Neural cell (in vitro differentiated cells): Measurements from ENCODE around the gene FABP1. TPM values are rescaled to one million over a fixed set of nuclear protein-coding genes. Genes with fewer than 3 reads are reported as not detected.

Source experiments
- H2AFZ ChIP-seq: fragments of 200-600, 300-800 bp; sonication (generic), shearing (Covaris generic); 2 replicates; pipeline ENCODE4 v1.6.0; 2014; ENCODE audit warnings: low read depth, mild to moderate bottlenecking, antibody characterized with exemption, low read length, moderate library complexity
- H3F3A ChIP-seq: fragments of 200-600 bp; shearing (Covaris generic); 2 replicates; pipeline ENCODE4 v1.6.1; 2016; ENCODE audit warnings: mild to moderate bottlenecking, moderate library complexity, mixed read lengths, antibody characterized with exemption, low read length; ENCODE audit not compliant: insufficient read depth, poor library complexity, severe bottlenecking
- H3K27ac ChIP-seq: fragments of 200-600, 300-800 bp; sonication (generic), shearing (Covaris generic); 2 replicates; pipeline ENCODE4 v1.5.1; 2014; ENCODE audit warnings: mild to moderate bottlenecking, low read length, moderate library complexity
- H3K27me3 ChIP-seq: fragments of 300-800, 200-600 bp; sonication (generic), shearing (Covaris generic); 2 replicates; pipeline ENCODE4 v1.6.0; 2014; ENCODE audit warnings: mild to moderate bottlenecking, low read depth, low read length, moderate library complexity; ENCODE audit not compliant: insufficient read depth
- H3K36me3 ChIP-seq: fragments of 300-800, 200-600 bp; sonication (generic), shearing (Covaris generic); 2 replicates; pipeline ENCODE4 v1.5.1; 2014; ENCODE audit warnings: mild to moderate bottlenecking, antibody characterized with exemption, low read length, moderate library complexity; ENCODE audit not compliant: insufficient read depth
- H3K4me2 ChIP-seq: fragments of 300-800, 200-600 bp; sonication (generic), shearing (Covaris generic); 2 replicates; pipeline ENCODE4 v1.6.0; 2014; ENCODE audit warnings: mild to moderate bottlenecking, low read length
- H3K4me3 ChIP-seq: fragments of 300-800, 200-600 bp; sonication (generic), shearing (Covaris generic); 2 replicates; pipeline ENCODE4 v1.5.1; 2014; ENCODE audit warnings: mild to moderate bottlenecking, low read length, moderate library complexity
- H3K79me2 ChIP-seq: fragments of 200-600 bp; shearing (Covaris generic); replicated peaks from 2 replicates; pipeline ENCODE4 v1.6.0; 2014; ENCODE audit warnings: mild to moderate bottlenecking, low read length, moderate library complexity; ENCODE audit not compliant: insufficient read depth
- H3K9ac ChIP-seq: fragments of 300-800, 200-600 bp; sonication (generic), shearing (Covaris generic); 2 replicates; pipeline ENCODE4 v1.6.1; 2016; ENCODE audit warnings: mild to moderate bottlenecking, low read length, mixed read lengths
- H3K9me2 ChIP-seq: fragments of 200-600 bp; shearing (Covaris generic); 2 replicates; pipeline ENCODE4 v1.6.1; 2016; ENCODE audit warnings: mild to moderate bottlenecking, low read length, mixed read lengths; ENCODE audit not compliant: insufficient read depth
- H3K9me3 ChIP-seq: fragments of 200-600, 300-800 bp; sonication (generic), shearing (Covaris generic); 2 replicates; pipeline ENCODE4 v1.6.1; 2016; ENCODE audit warnings: mild to moderate bottlenecking, mixed run types, low read length, moderate library complexity, mixed read lengths
- H4K20me1 ChIP-seq: fragments of 200-600 bp; shearing (Covaris generic); 2 replicates; pipeline ENCODE4 v1.6.1; 2016; ENCODE audit warnings: mild to moderate bottlenecking, mixed run types; ENCODE audit not compliant: insufficient read depth
- CTCF ChIP-seq: fragments of 450-650 bp; IDR thresholded peaks from 2 replicates; pipeline ENCODE4 v1.5.1; 2014; ENCODE audit warnings: antibody characterized with exemption, mild to moderate bottlenecking, moderate library complexity; ENCODE audit not compliant: poor library complexity, severe bottlenecking
- EP300 ChIP-seq: fragments of 450-650 bp; conservative IDR thresholded peaks from 2 replicates; pipeline ENCODE4 v1.6.1; 2014; ENCODE audit warnings: antibody characterized with exemption, mild to moderate bottlenecking, moderate library complexity; ENCODE audit not compliant: poor library complexity, severe bottlenecking
- EZH2 ChIP-seq: fragments of 200-600, 300-800 bp; shearing (Covaris generic), sonication (generic); IDR thresholded peaks from 2 replicates; pipeline ENCODE4 v1.6.1; 2014; ENCODE audit warnings: antibody characterized with exemption, low read length, borderline replicate concordance, mild to moderate bottlenecking; ENCODE audit not compliant: insufficient read depth, poor library complexity, severe bottlenecking
- MXI1 ChIP-seq: fragments of 450-650 bp; conservative IDR thresholded peaks from 2 replicates; pipeline ENCODE4 v1.6.1; 2014; ENCODE audit warnings: antibody characterized with exemption, mild to moderate bottlenecking; ENCODE audit not compliant: poor library complexity, severe bottlenecking
- POLR2AphosphoS5 ChIP-seq: IDR thresholded peaks from 2 replicates; pipeline ENCODE4 v1.6.1; 2012
- RAD21 ChIP-seq: fragments of 450-650 bp; conservative IDR thresholded peaks from 2 replicates; pipeline ENCODE4 v1.6.1; 2014; ENCODE audit warnings: antibody characterized with exemption, mild to moderate bottlenecking, moderate library complexity
- REST ChIP-seq: IDR thresholded peaks from 2 replicates; pipeline ENCODE4 v1.6.1; 2012; ENCODE audit warnings: borderline replicate concordance
- SMC3 ChIP-seq: fragments of 450-650 bp; conservative IDR thresholded peaks from 2 replicates; pipeline ENCODE4 v1.6.1; 2014; ENCODE audit warnings: antibody characterized with exemption, mild to moderate bottlenecking, moderate library complexity; ENCODE audit not compliant: poor library complexity
- TAF1 ChIP-seq: IDR thresholded peaks from 2 replicates; pipeline ENCODE4 v1.6.1; 2012; ENCODE audit warnings: low read depth
- polyA plus RNA-seq: library from polyadenylated mRNA; depleted of rRNA; stranded (reverse); fragments of >200 nt; gene quantifications from 2 replicates; pipeline ENCODE4 v1.2.3, GENCODE V29; 2014

FABP1 gene
- polyA plus RNA-seq, 1 donor from 2014 or later, result not detected

- H2AFZ ChIP-seq, result no peak overlapping the region
- H3K79me2 ChIP-seq, result no peaks in the 10 kb centered on the region
- H3K9ac ChIP-seq, result no peak overlapping the region
- TF ChIP-seq EP300 (no peak), EZH2 (no peak), SMC3 (no peak), CTCF (no peak), REST (no peak), TAF1 (no peak), MXI1 (no peak)
- H3K36me3 ChIP-seq, result no peaks in the 10 kb centered on the region
- H3F3A ChIP-seq, result no peaks in the 10 kb centered on the region
- H3K27me3 ChIP-seq, result no peaks in the 10 kb centered on the region
- no peaks in the 10 kb centered on the region for H3K9me2 ChIP-seq
- H3K4me2 ChIP-seq, result no peak overlapping the region
- no peak overlapping the region for H3K27ac ChIP-seq
- no peaks in the 10 kb centered on the region for H3K9me3 ChIP-seq
- no peaks in the 10 kb centered on the region for H4K20me1 ChIP-seq
- H3K4me3 ChIP-seq, result no peak overlapping the region
Observed at GRCh38 chr2:88085099-88085498, 42.8 kb downstream of the FABP1 start.

GRCh38 chr2:88082781-88083180, 45.1 kb downstream of the FABP1 start:
- no peak overlapping the region for H2AFZ ChIP-seq
- no peak overlapping the region for H3K9ac ChIP-seq
- TF ChIP-seq TAF1, result no peak
- no peak for TF ChIP-seq EP300
- no peak for TF ChIP-seq EZH2
- no peak for TF ChIP-seq CTCF
- TF ChIP-seq SMC3, result no peak
- TF ChIP-seq MXI1, result no peak
- TF ChIP-seq POLR2AphosphoS5, result no peak
- TF ChIP-seq RAD21, result no peak
- no peak for TF ChIP-seq REST
- H3K4me2 ChIP-seq, result no peak overlapping the region
- H3K79me2 ChIP-seq, result no peaks in the 10 kb centered on the region
- no peaks in the 10 kb centered on the region for H3K9me2 ChIP-seq
- no peaks in the 10 kb centered on the region for H3K9me3 ChIP-seq
- no peaks in the 10 kb centered on the region for H3K27me3 ChIP-seq
- no peak overlapping the region for H3K27ac ChIP-seq
- no peaks in the 10 kb centered on the region for H3F3A ChIP-seq
- H3K4me3 ChIP-seq, result no peak overlapping the region
- no peaks in the 10 kb centered on the region for H3K36me3 ChIP-seq
- no peaks in the 10 kb centered on the region for H4K20me1 ChIP-seq
